ENCODE data around the gene AOPEP.

The AOPEP gene

DNA sequence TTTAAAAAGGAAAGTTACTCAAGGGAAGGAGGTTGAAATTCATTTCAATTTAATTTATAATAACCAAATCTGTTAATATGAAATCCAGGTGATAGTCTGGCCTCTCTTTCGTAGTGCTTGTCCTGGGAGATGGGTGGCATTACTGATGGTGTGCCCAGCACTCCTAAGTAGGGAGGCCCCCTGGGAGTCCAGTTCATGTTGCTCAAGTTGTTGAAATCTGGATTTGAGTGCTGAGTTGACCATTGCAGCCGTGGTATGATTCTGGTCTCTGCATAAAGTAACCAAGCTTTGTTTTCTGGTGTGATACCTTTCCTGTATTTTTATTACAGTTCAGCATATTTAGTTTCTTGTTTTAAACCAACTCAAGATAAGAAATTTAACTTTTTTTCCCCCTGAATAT is 303.2 kb downstream of the AOPEP start:
- H3K36me3 Mint-ChIP-seq (ENCODE audit: insufficient read depth), result peaks cover under 1% of the 10 kb centered on the region
- no peaks in the 10 kb centered on the region for H3K27me3 Mint-ChIP-seq
- H3K4me1 Mint-ChIP-seq (ENCODE audit: low read depth in 2 of 2), result no peaks in the 10 kb centered on the region
- no peak overlapping the region for H3K4me3 Mint-ChIP-seq
- DNase-seq (no peak), ATAC-seq (replicated peaks) (no peak)
- H3K9me3 Mint-ChIP-seq, result no peaks in the 10 kb centered on the region
- H3K27ac Mint-ChIP-seq, result no peak overlapping the region

GRCh38 chr9:95030344-95030743 is 303.8 kb downstream of the AOPEP start:
- Mint-ChIP-seq H3K4me1 (ENCODE audit: low read depth in 2 of 2) (no peaks in the 10 kb centered on the region), H3K27ac (no peak overlapping the region), H3K27me3 (no peaks in the 10 kb centered on the region), H3K36me3 (ENCODE audit: insufficient read depth) (no peaks in the 10 kb centered on the region), H3K9me3 (no peaks in the 10 kb centered on the region), H3K4me3 (no peak overlapping the region)
- DNase-seq (no peak), ATAC-seq (replicated peaks) (no peak)

DNA sequence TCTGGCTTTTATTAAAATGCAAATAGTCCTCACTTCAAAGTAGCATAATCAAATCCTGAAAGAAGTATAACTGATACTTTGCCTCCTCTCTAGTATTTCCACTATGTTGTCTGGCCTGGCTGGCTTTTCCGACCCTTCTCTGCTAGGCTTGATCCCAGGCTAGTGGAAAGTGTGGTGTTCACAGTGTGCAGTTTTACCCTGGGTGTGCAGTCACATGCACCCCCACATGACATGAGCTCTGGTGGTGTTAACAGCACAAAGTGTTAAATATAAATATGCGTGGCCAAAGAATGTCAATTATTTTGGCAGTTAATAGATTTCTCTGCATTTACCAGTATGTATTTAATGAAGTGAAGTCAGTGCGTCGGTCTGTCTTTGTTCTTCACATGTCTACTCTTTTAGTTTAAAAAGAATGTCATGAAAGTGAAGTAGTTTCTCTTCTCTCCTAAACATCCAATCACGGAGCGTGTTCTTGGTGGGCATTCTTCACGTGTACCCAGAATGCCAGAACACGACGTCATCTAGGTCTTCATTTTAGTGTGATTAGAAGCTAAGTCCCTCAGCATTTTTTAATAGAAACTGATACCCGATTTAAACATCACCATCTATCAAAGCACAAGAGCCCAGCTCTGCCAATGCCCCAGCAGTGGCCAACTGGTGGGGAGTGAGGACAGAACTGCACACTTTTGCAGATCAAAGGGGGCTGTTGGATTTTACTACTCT is 304.6 kb downstream of the AOPEP start:
- no peaks in the 10 kb centered on the region for H3K4me1 Mint-ChIP-seq (ENCODE audit: low read depth in 2 of 2)
- H3K27ac Mint-ChIP-seq, result no peak overlapping the region
- DNase-seq, result no peak
- no peak overlapping the region for H3K4me3 Mint-ChIP-seq
- no peaks in the 10 kb centered on the region for H3K36me3 Mint-ChIP-seq (ENCODE audit: insufficient read depth)
- no peaks in the 10 kb centered on the region for H3K9me3 Mint-ChIP-seq
- H3K27me3 Mint-ChIP-seq, result no peaks in the 10 kb centered on the region
- ATAC-seq (replicated peaks), result no peak

GRCh38 chr9:95031711-95032461 is 305.4 kb downstream of the AOPEP start:
- DNase-seq (no peak), ATAC-seq (replicated peaks) (no peak)
- no peaks in the 10 kb centered on the region for H3K4me1 Mint-ChIP-seq (ENCODE audit: low read depth in 2 of 2)
- H3K27me3 Mint-ChIP-seq, result no peaks in the 10 kb centered on the region
- H3K4me3 Mint-ChIP-seq, result no peak overlapping the region
- H3K9me3 Mint-ChIP-seq, result no peaks in the 10 kb centered on the region
- H3K36me3 Mint-ChIP-seq (ENCODE audit: insufficient read depth), result peaks cover 3% of the 10 kb centered on the region
- H3K27ac Mint-ChIP-seq, result no peak overlapping the region

DNA sequence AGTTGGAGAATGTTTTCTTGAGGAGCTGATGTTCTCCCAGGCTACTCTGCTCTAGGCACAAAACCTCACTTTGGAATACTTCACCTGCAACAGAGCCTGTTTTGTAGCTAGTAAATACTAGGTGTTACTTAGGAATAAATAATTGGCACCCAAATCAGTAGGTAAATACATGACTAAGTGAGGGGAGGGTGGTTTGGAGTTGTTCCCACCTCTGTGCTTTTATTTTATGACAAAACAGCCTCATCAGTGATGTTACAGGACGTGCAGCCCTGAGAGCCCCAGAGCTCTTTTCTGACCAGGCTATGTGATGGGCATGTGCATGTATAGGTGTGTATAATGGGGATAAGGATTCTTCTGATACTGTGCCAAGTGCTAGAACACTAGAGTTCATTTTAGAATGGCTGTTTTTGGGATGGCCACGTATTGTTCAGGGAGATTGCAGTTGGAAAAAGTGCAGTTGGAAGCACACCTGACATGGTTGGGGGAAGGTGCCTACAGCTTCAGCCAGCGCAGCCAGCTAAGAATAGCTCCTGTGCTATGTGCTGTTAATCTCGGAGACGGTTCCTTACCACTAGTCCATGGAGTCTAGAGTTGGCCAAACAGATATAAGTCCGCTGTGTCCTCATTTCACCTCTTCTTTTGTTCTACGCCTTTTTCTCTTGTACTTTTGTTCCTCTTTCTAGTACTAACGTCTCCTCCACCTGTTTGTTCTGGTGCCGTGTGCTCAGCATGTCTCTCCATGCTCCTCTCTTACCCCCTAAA is 306.3 kb downstream of the AOPEP start:
- ATAC-seq (replicated peaks) (no peak), DNase-seq (no peak)
- no peaks in the 10 kb centered on the region for H3K27me3 Mint-ChIP-seq
- no peak overlapping the region for H3K27ac Mint-ChIP-seq
- H3K36me3 Mint-ChIP-seq (ENCODE audit: insufficient read depth), result peaks cover 3% of the 10 kb centered on the region
- H3K9me3 Mint-ChIP-seq, result no peaks in the 10 kb centered on the region
- no peaks in the 10 kb centered on the region for H3K4me1 Mint-ChIP-seq (ENCODE audit: low read depth in 2 of 2)
- H3K4me3 Mint-ChIP-seq, result no peak overlapping the region

DNA sequence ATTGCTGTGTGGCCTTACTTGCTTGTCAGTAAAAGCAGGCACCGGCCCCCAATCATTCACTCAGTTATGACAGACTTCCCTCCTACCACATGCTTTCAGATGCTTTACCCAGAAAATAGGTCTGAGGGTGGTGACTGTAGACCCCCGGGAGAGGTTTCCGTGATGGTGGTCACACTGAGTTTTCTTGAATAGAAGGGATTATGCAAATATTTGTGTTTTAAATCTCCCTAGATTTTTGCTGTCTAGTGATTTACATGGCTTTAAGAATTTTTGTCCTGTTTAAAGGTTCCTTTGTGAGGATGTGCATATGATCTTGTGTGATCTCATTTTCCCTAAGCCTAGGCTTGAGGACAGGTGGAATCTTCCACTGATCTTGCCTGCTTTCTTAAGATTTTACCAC is 309.3 kb downstream of the AOPEP start:
- H3K4me1 Mint-ChIP-seq (ENCODE audit: low read depth in 2 of 2), result no peaks in the 10 kb centered on the region
- no peaks in the 10 kb centered on the region for H3K9me3 Mint-ChIP-seq
- ATAC-seq (replicated peaks), result no peak
- DNase-seq, result no peak
- H3K27me3 Mint-ChIP-seq, result no peaks in the 10 kb centered on the region
- no peak overlapping the region for H3K27ac Mint-ChIP-seq
- no peak overlapping the region for H3K4me3 Mint-ChIP-seq
- peaks cover 3% of the 10 kb centered on the region for H3K36me3 Mint-ChIP-seq (ENCODE audit: insufficient read depth)

- DNase-seq (no peak), ATAC-seq (replicated peaks) (no peak)
- H3K4me1 Mint-ChIP-seq (ENCODE audit: low read depth in 2 of 2), result no peaks in the 10 kb centered on the region
- H3K27ac Mint-ChIP-seq, result no peak overlapping the region
- peaks cover 3% of the 10 kb centered on the region for H3K36me3 Mint-ChIP-seq (ENCODE audit: insufficient read depth)
- no peaks in the 10 kb centered on the region for H3K9me3 Mint-ChIP-seq
- H3K4me3 Mint-ChIP-seq, result no peak overlapping the region
- H3K27me3 Mint-ChIP-seq, result no peaks in the 10 kb centered on the region
Observed at GRCh38 chr9:95036676-95037075, 310.2 kb downstream of the AOPEP start.

DNA sequence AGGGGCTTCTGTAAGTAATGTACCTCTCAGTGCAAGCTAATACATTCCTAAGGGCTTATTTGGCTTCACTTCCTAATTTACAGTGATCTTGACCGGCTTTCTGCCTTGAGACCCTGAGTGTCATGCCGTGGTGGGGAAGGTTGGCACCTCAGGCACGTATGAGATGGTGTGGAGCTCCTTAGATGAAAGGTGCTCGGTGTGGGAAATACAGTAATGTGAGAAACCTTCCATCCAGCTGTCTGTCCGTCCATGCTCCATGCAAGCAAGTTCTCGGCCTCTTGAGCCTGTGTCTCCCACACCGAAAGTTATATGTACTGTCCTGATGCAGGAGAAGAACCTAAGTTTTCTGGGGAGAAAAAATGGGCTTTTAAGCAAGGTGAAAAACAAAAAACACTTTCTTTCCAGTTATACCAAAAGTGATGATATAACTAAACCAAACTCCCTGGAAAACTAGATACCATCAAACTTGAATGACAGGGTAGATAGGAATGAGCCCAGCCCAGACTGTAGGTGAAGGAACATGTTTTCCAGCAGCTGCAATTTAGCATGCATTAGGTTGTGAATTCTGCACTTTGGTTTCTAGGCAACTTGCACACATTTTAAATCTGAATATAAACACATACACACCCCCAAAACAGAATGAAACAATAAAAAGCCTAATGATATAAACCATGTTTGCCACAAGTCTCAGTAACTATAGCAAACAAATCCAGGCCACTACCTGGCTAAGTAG is 311.5 kb downstream of the AOPEP start:
- H3K9me3 Mint-ChIP-seq, result no peaks in the 10 kb centered on the region
- DNase-seq, result no peak
- ATAC-seq (replicated peaks), result no peak
- no peaks in the 10 kb centered on the region for H3K4me1 Mint-ChIP-seq (ENCODE audit: low read depth in 2 of 2)
- no peak overlapping the region for H3K4me3 Mint-ChIP-seq
- peaks cover 3% of the 10 kb centered on the region for H3K36me3 Mint-ChIP-seq (ENCODE audit: insufficient read depth)
- no peaks in the 10 kb centered on the region for H3K27me3 Mint-ChIP-seq
- no peak overlapping the region for H3K27ac Mint-ChIP-seq

- Mint-ChIP-seq H3K4me3 (no peak overlapping the region), H3K36me3 (ENCODE audit: insufficient read depth) (peaks cover 3% of the 10 kb centered on the region), H3K4me1 (ENCODE audit: low read depth in 2 of 2) (no peaks in the 10 kb centered on the region), H3K27me3 (no peaks in the 10 kb centered on the region), H3K9me3 (no peaks in the 10 kb centered on the region), H3K27ac (no peak overlapping the region)
- DNase-seq (no peak), ATAC-seq (replicated peaks) (no peak)
Observed at GRCh38 chr9:95038666-95039065, 312.2 kb downstream of the AOPEP start.

DNA sequence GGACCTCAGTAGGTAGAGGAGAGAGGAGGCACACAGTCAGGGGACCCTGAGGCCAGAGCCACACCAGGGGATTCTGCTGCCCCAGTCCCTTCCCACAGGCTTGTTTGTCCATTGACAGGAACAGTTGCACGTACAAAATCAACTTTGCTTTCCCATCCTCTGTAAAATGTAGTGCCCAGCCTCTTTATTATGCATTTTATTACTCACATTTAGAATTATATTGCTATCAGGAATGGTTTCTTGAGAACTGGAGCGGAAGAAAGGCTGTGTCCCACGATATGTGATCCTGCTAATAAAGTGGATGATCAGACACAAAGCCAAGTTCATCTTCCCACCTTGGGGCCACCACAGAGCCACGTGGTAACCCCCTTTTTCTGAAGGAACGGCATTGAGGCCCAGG is 313.6 kb downstream of the AOPEP start:
- no peaks in the 10 kb centered on the region for H3K4me1 Mint-ChIP-seq (ENCODE audit: low read depth in 2 of 2)
- H3K27me3 Mint-ChIP-seq, result no peaks in the 10 kb centered on the region
- peaks cover 6% of the 10 kb centered on the region for H3K36me3 Mint-ChIP-seq (ENCODE audit: insufficient read depth)
- H3K27ac Mint-ChIP-seq, result no peak overlapping the region
- no peaks in the 10 kb centered on the region for H3K9me3 Mint-ChIP-seq
- no peak for DNase-seq
- H3K4me3 Mint-ChIP-seq, result no peak overlapping the region
- no peak for ATAC-seq (replicated peaks)

DNA sequence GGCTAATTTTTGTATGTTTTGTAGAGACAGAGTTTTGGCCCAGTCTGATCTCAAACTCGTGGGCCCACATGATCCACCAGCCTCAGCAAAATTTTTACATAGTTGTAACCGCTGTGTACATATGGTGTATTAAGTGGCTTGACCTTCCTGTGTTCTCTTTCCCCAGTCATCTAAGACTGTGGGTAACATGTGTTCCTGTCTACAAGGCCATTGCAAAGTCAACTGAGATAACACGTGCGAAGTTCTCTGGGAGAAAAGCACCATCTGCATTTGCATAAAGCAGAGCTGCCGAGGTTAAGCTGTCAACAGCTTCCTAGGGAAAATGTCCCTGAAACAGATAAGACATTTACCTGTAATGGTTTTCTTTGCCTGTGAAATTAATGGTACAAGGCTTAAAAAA is 317.3 kb downstream of the AOPEP start:
- no peak overlapping the region for H3K27ac Mint-ChIP-seq
- ATAC-seq (replicated peaks) (no peak), DNase-seq (no peak)
- H3K27me3 Mint-ChIP-seq, result peaks cover 3 to 5% of the 10 kb centered on the region in 2 donors
- peaks cover 4% of the 10 kb centered on the region in 2 donors for H3K4me1 Mint-ChIP-seq (ENCODE audit: low read depth in 2 of 2)
- no peak overlapping the region for H3K4me3 Mint-ChIP-seq
- no peaks in the 10 kb centered on the region for H3K9me3 Mint-ChIP-seq
- peaks cover 6% of the 10 kb centered on the region for H3K36me3 Mint-ChIP-seq (ENCODE audit: insufficient read depth)

- Mint-ChIP-seq H3K27me3 (peaks cover 8 to 10% of the 10 kb centered on the region in 2 donors), H3K27ac (no peak overlapping the region), H3K36me3 (ENCODE audit: insufficient read depth) (peaks cover 6% of the 10 kb centered on the region), H3K9me3 (no peaks in the 10 kb centered on the region), H3K4me3 (no peak overlapping the region), H3K4me1 (ENCODE audit: low read depth in 2 of 2) (peaks cover 6% of the 10 kb centered on the region in 2 donors)
- ATAC-seq (replicated peaks) (no peak), DNase-seq (no peak)
Observed at GRCh38 chr9:95044731-95045508, 318.4 kb downstream of the AOPEP start.

DNA sequence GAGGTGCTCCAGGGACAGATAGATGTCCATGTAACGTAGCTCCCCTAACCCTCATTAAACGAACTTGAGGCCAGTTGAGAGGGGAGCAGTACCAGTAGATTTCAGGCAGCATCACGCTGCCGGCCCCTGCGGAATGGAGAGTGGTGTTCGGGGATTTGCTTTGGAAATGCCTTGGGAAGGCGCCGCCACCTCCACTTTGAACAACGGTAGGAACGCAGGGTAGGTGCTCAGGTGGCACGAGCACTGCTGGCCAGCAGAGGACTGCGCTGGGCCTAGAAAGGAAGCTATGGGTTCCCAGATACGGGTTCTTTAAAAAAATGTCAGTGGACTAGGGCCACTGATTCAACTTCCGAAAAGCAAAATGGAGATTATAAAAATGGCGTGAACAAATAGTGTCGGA is 319.3 kb downstream of the AOPEP start:
- ATAC-seq (replicated peaks) (no peak), DNase-seq (no peak)
- H3K36me3 Mint-ChIP-seq (ENCODE audit: insufficient read depth), result peaks cover 6% of the 10 kb centered on the region
- H3K4me1 Mint-ChIP-seq (ENCODE audit: low read depth in 2 of 2), result peaks cover 6% of the 10 kb centered on the region in 2 donors
- H3K4me3 Mint-ChIP-seq, result no peak overlapping the region
- H3K27me3 Mint-ChIP-seq, result peaks cover 8 to 10% of the 10 kb centered on the region in 2 donors
- peak overlapping the region in 1 of 2 donors; percentile 58 for H3K27ac Mint-ChIP-seq
- no peaks in the 10 kb centered on the region for H3K9me3 Mint-ChIP-seq

All from effector memory CD8-positive, alpha-beta T cell (primary cell).